ENCODE data around the gene SAMD4B.

Gene SAMD4B

DNA sequence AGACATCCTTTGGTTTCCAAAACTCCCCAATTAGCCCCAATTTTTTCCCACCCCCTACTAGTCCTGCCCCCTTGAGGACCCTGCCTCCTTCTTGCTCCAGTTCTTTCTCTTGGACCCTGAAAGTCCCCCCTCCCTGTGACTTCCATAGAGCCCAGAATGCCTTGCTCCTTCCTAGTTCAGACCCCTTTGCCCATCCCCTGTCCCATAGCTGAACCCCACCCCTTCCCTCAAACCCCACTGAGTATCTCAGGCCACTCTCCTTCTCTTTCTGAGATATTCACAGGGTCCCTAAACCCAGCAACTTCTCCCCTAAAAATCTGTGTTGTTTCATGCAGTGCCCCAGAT, 20.4 kb upstream of the SAMD4B start:
- no peak overlapping the region for H3K4me3 ChIP-seq (replicated peaks; ENCODE audit: insufficient read depth, low read length)
- no peak overlapping the region for H3K27ac ChIP-seq (replicated peaks)
- no peak for DNase-seq (ENCODE audit: low read depth in 1 of 2, low spot score in 1 of 2)
- H3K27me3 ChIP-seq (ENCODE audit: insufficient read depth, poor library complexity, severe bottlenecking) = peaks cover 3% of the 10 kb centered on the region
- TF ChIP-seq REST (IDR thresholded peaks at IDR 0.05; ENCODE audit: insufficient replicate concordance, low read depth) (no peak), SPI1 (IDR thresholded peaks at IDR 0.05; ENCODE audit: borderline replicate concordance, low read depth) (no peak)

DNA sequence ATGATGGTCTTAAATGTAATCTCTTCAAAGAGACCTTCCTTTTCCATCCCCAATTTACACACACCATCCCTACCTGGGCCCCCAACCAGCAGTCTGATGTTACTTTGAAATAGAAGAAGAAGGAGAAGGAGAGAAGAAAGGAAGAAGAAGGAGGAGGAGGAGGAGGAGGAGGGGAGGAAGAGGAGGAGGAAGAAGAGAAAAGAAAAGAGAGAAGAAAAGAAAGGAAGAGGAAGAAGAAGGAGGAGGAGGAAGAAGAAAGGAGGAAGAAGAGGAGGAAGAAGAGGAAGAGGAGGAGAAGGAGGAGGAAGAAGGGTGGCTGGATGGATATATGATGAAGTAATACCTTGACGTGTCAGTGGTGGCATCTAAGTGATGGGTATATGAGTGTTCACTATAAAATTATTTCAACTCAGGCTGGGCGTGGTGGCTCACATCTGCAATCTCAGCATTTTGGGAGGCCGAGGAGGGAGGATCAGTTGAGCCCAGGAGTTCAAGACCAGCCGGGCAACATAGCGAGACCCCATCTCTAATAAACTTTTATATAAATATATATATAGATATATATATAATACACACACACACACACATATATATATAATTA, 17.9 kb upstream of the SAMD4B start:
- no peak for DNase-seq (ENCODE audit: low read depth in 1 of 2, low spot score in 1 of 2)
- Histone ChIP-seq H3K27me3 (ENCODE audit: insufficient read depth, poor library complexity, severe bottlenecking) (peaks cover 3% of the 10 kb centered on the region), H3K4me3 (replicated peaks; ENCODE audit: insufficient read depth, low read length) (no peak overlapping the region), H3K27ac (replicated peaks) (no peak overlapping the region)
- TF ChIP-seq, protein P1, sequence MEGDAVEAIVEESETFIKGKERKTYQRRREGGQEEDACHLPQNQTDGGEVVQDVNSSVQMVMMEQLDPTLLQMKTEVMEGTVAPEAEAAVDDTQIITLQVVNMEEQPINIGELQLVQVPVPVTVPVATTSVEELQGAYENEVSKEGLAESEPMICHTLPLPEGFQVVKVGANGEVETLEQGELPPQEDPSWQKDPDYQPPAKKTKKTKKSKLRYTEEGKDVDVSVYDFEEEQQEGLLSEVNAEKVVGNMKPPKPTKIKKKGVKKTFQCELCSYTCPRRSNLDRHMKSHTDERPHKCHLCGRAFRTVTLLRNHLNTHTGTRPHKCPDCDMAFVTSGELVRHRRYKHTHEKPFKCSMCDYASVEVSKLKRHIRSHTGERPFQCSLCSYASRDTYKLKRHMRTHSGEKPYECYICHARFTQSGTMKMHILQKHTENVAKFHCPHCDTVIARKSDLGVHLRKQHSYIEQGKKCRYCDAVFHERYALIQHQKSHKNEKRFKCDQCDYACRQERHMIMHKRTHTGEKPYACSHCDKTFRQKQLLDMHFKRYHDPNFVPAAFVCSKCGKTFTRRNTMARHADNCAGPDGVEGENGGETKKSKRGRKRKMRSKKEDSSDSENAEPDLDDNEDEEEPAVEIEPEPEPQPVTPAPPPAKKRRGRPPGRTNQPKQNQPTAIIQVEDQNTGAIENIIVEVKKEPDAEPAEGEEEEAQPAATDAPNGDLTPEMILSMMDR (IDR thresholded peaks at IDR 0.05; ENCODE audit: insufficient read depth, low read length) = no peak
- TF ChIP-seq GABPA (IDR thresholded peaks at IDR 0.05; ENCODE audit: low read depth) (no peak), SPI1 (IDR thresholded peaks at IDR 0.05; ENCODE audit: borderline replicate concordance, low read depth) (no peak), POLR2AphosphoS5 (IDR thresholded peaks at IDR 0.05; ENCODE audit: low read depth) (no peak), REST (IDR thresholded peaks at IDR 0.05; ENCODE audit: insufficient replicate concordance, low read depth) (no peak)

DNA sequence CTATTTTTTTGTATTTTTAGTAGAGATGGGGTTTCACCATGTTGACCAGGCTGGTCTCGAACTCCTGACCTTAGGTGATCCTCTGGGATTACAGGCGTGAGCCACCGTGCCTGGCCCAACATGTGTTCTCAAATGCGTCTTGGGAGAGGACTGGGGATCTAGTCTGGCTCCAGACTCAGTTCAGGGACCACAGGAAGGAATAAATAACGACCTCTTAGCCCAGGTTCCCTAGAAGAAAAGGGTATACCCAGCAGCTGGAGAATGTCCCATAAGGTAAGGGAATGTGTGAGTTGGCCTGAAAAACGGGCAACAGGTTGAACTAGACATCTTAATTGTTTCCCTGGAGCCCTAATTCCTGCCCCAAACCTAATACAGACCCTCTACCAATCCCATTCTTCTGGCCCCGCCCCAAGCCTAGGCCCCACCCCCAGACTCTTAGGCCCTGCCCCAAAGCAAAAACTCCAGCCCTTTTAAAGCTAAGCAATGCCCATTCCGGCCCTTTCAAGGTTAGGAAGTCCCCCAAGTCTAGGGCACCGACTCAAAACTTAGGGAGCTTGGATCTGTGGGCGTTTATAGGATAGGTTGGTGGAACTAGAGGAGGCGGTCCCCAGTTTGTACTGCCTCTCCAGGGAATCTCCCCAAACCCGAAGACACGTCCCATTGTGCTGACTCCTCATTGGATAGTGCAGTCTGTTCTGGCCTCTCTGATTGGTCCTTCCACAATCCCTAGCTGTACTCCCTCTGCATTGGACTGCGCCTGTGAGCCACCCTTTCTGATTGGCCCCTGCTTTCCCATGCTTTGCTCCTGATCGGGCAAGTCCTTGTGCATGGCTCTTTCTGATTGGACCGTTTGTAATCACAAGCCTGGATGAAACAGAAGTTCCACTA, 16.2 kb upstream of the SAMD4B start:
- DNase-seq (ENCODE audit: low read depth in 1 of 2, low spot score in 1 of 2) = no peak
- Histone ChIP-seq H3K4me3 (replicated peaks; ENCODE audit: insufficient read depth, low read length) (no peak overlapping the region), H3K27me3 (ENCODE audit: insufficient read depth, poor library complexity, severe bottlenecking) (peaks cover 3% of the 10 kb centered on the region), H3K27ac (replicated peaks) (no peak overlapping the region)
- TF ChIP-seq REST (IDR thresholded peaks at IDR 0.05; ENCODE audit: insufficient replicate concordance, low read depth) = no peak
- no peak for TF ChIP-seq POLR2AphosphoS5 (IDR thresholded peaks at IDR 0.05; ENCODE audit: low read depth)
- TF ChIP-seq, protein P1 (IDR thresholded peaks at IDR 0.05; ENCODE audit: insufficient read depth, low read length) = no peak
- TF ChIP-seq SPI1 (IDR thresholded peaks at IDR 0.05; ENCODE audit: borderline replicate concordance, low read depth) = no peak
- TF ChIP-seq GABPA (IDR thresholded peaks at IDR 0.05; ENCODE audit: low read depth) = no peak

All from HL-60 (cell line).